Jurkat, Clone E6-1 (cell line): Measurements from ENCODE around the gene RSL1D1.
"Not testable (repeated sequence)": the region's sequence is repeated elsewhere in the genome, so short reads cannot be mapped to it uniquely, and the experiment has no call there.

Experiments
- DNase-seq: peaks from one replicate; pipeline ENCODE4 v3.0.0-alpha.2; 2011; ENCODE audit warnings: low read depth, low spot score
- H3K4me3 ChIP-seq: 2 replicates; pipeline ENCODE4 v1.5.1; 2011; ENCODE audit warnings: mild to moderate bottlenecking, low read length, control low read depth, moderate library complexity

Gene RSL1D1

DNA sequence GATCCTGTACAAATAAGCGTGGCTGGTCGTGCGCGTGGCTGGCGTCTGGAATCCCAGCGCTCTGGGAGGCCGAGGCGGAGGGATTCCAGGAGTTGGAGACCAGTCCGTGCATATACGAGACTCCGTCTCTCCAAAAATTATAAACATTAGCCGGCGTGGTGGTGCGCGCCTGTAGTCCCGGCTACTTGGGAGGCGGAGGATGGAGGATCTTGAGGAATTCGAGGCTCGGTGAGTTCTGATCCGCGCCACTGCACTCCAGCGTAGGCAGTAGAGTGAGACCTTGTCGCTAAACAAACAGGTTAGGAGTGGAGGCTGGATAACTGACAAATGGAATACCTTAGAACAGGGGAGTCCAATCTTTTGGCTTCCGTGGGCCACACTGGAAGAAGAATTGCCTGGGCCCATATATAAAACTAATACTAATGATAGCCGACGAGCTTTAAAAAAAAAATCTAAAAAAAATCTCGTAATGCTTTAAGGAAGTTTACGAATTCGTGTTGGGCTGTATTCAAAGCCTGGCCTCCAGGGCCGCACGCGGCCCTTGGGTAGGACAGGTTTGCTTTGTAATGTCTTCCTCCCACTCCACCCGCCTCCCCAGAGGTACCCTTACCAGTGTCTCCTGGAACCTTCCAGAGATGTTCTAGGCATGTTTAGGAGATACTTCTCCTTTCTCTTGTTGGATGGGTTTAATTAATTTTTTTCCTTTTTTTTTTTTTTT is 909 bp upstream of the RSL1D1 start:
- H3K4me3 ChIP-seq = peak overlapping the region; percentile 96
- DNase-seq = no peak

GRCh38 chr16:11848842-11849241 is 2.5 kb downstream of the RSL1D1 start:
- H3K4me3 ChIP-seq = no peak overlapping the region
- no peak for DNase-seq

- no peak for DNase-seq
Observed at GRCh38 chr16:11844499-11844898, 6.8 kb downstream of the RSL1D1 start.

DNA sequence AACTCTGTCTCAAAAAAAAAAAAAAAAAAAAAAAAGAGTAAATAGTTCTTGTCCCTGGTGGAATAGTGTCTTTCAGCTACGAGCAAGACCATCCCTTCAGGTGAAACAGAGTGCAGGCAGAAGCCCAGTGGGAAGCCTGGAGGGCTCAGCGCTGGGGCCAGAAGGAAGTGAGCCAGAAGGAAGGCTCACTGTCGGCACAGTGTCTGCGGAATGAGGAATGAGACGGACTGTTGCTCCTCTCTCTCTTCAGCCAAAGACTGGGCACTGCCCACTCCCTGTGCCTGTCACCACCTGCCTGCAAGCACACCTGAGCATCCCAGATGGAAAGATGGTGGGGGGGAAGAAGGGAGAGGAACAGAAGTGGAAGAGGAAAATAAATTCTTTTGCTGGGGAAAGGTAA is 7.5 kb downstream of the RSL1D1 start:
- no peak overlapping the region for H3K4me3 ChIP-seq
- DNase-seq = no peak

More at GRCh38 chr16:11844499-11844898, 6.8 kb downstream of the RSL1D1 start:
- no peak overlapping the region for H3K4me3 ChIP-seq

DNA sequence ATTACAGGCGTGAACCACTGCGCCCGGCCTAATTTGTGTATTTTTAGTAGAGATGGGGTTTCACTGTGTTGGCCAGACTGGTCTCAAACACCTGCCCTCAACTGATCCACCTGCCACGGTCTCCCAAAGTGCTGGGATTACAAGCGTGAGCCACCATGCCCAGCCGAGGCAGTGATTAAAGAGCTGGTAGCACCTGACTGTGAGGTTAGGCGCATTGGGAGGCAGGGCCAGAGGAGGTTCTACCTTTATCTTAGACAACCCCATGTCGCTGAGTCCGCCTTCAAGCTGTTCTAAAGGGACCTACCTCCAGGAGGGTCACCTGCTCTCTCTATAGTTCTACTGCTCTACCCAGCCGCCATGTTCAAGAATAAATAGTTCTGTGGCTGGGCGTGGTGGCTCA is 8.1 kb downstream of the RSL1D1 start:
- no peak for DNase-seq
- H3K4me3 ChIP-seq = no peak overlapping the region

DNA sequence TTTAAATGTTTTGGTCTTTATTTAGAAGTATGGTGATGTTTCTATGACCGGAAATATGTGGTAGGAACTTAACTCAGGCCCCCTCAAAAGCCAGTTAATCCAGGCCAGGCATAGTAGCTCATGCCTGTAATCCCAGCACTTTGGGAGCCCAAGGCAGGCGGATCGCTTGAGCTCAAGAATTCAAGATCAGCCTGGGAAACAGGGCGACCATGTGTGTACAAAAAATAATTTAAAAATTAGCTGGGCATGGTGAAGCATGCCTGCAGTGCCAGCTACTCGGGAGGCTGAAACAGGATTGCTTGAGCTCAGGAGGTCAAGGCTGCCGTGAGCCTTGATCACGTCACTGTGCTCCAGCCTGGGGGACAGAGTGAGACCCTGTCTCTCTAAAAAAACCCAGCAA is 10.3 kb downstream of the RSL1D1 start:
- H3K4me3 ChIP-seq = no peak overlapping the region
- DNase-seq = no peak

- H3K4me3 ChIP-seq = no peak overlapping the region
- no peak for DNase-seq
Observed at GRCh38 chr16:11836650-11837244, 14.6 kb downstream of the RSL1D1 start.

GRCh38 chr16:11835891-11836649 is 15.3 kb downstream of the RSL1D1 start:
- no peak for DNase-seq

GRCh38 chr16:11835309-11835708 is 16.0 kb downstream of the RSL1D1 start:
- no peak for DNase-seq

More at GRCh38 chr16:11835891-11836649, 15.3 kb downstream of the RSL1D1 start:
- no peak overlapping the region for H3K4me3 ChIP-seq

DNA sequence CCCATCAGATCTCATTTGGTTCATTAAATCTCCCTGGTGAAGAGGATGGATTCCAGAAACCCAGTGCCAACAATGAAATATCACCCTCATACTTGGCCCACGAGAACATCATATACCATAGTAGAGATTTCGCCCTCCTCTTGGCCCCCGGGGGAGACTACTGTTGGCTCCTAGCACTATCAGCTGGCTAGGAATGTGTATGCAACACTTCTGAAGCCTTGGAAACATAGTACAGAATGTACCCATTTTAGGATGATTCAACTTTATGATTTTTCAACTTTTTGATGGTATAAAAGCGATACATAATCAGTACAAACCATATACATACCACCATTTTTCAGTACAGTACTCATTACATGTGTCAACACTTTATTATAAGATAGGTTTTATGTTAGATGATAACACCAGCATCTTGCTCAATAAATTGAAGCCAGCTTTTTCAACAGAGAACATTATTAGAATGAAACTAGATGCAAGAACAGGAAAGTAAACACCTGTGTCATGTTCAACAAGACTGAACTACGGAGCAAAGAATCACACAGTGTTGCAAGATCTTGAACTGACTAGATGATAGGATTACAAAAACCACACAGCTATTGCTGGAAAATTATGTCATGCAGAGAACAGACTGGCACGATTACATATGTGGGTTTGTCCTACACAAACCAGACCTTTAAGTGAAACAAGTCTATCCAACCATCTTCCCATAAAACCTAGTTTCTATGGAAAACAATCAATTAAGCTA is 17.2 kb downstream of the RSL1D1 start:
- no peak overlapping the region for H3K4me3 ChIP-seq
- DNase-seq = no peak

More at GRCh38 chr16:11835309-11835708, 16.0 kb downstream of the RSL1D1 start:
- no peak overlapping the region for H3K4me3 ChIP-seq

DNA sequence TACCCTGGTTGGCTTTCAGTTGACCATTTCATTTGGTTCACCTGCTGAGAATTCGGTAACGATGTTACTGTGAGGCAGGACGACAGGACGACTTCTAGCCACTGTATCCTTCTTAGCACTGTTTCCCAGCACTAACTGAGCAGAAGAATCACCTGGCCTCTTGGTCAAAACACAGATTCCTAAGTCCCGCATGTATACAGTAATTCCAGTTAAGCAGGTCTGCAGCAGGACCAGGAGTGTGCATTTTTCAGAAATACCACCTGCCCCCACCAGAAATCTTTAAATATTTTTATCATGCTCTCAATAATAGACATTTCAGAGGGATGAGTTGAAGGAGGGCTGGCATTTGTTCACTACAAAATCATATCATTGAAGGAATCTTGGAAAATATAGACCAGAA is 22.6 kb downstream of the RSL1D1 start:
- no peak for DNase-seq
- H3K4me3 ChIP-seq = no peak overlapping the region

DNA sequence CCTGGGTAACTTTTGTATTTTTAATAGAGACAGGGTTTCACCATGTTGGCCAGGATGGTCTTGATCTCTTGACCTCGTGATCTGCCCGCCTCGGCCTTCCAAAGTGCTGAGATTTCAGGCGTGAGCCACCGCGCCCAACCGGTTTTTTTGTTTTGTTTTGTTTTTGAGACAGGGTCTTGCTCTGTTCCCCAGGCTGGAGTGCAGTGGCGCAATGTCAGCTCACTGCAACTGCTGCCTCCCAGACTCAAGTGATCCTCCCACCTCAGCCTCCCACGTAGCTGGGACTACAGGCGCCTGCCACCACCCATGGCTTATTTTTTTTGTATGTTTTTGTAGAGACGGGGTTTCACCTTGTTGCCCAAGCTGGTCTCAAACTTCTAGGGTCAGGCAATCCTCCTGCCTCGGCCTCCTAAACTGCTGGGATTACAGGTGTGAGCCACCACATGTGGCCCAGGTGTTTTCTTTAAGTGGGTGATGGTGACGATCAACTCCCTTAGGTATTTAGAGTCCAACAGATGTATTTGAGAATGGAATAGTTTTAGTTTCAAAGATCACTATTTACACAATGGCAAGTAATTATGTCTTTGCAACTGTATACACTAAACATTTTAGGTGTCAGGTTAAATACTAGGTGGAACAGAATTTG is 25.7 kb downstream of the RSL1D1 start:
- not testable (repeated sequence) for DNase-seq, H3K4me3 ChIP-seq

DNA sequence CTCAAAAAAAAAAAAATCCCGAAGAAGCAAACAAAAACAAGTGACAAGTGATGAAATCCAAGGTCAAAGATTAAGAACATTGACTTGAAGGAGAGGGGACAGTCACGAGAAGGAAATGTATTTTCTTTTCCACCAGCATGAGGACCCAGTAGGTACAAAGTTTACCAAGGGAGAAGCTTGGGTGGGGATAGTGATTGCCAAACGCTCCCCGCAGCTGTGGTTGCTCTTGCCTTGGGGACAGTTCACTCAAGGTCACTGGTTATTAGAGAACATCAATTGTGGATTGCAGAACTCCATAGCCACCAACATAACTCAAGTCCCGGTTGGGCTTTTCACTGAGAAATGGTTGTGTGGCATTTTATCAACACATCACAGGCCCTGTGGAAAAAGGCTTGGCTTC is 27.0 kb downstream of the RSL1D1 start:
- no peak for DNase-seq
- H3K4me3 ChIP-seq = no peak overlapping the region

DNA sequence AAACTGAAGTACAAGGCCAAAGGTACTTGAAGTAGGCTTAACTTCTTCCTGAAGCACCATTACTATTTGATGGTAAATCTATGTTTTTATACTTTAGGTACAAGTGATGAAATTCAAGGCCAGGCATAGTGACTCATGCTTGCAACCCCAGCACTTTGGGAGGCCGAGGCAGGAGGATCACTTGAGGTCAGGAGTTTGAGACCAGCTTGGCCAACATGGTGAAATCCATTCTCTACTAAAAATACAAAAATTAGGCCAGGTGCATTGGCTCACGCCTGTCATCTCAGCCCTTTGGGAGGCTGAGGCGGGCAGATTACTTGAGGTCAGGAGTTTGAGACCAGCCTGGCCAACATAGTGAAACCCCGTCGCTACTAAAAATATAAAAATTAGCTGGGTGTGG is 27.7 kb downstream of the RSL1D1 start:
- DNase-seq, H3K4me3 ChIP-seq: not testable (repeated sequence)

- no peak overlapping the region for H3K4me3 ChIP-seq
- DNase-seq = no peak
Observed at GRCh38 chr16:11819798-11820197, 31.5 kb downstream of the RSL1D1 start.

- DNase-seq, H3K4me3 ChIP-seq: not testable (repeated sequence)
Observed at GRCh38 chr16:11818970-11819369, 32.4 kb downstream of the RSL1D1 start.

GRCh38 chr16:11816123-11816522 is 35.2 kb downstream of the RSL1D1 start:
- H3K4me3 ChIP-seq = no peak overlapping the region
- no peak for DNase-seq

GRCh38 chr16:11814800-11815199 is 36.5 kb downstream of the RSL1D1 start:
- H3K4me3 ChIP-seq, DNase-seq: not testable (repeated sequence)

- H3K4me3 ChIP-seq = no peak overlapping the region
- DNase-seq = no peak
Observed at GRCh38 chr16:11806721-11807120, 44.6 kb downstream of the RSL1D1 start.
